Panc1 (cell line): ENCODE measurements around the gene PSD4. TPM values are rescaled to one million over a fixed set of nuclear protein-coding genes. Genes with fewer than 3 reads are reported as not detected.

ENCODE experiments used
- ATAC-seq: fragments of 200-7000 bp; cut with Tn5 transposase; 2 replicates; pipeline ENCODE4 v1.9.1; 2020; ENCODE audit warnings: mild to moderate bottlenecking, moderate library complexity
- BruUV-seq: library from RNA; stranded (reverse); fragments of 400-500 nt; replicated peaks from 2 replicates; lab custom pipeline; 2021; lab: Mats Ljungman, UMichigan
- CTCF ChIA-PET: fragments of 300-600 bp; sonication (Branson Sonifier 250); formaldehyde crosslinking; loops from one replicate; lab custom pipeline; 2022; ENCODE audit warnings: antibody characterized with exemption; lab: Charles Lee
- POLR2A ChIA-PET: fragments of 300-600 bp; sonication (Branson Sonifier 250); formaldehyde crosslinking; loops from one replicate; lab custom pipeline; 2022; ENCODE audit warnings: antibody characterized with exemption; lab: Charles Lee
- DNase-seq: peaks from one replicate; pipeline ENCODE4 v3.0.0-alpha.2; 2010; ENCODE audit warnings: low read depth, low spot score
- H3K27ac ChIP-seq: 2 replicates; pipeline ENCODE4 v1.5.1; 2011; ENCODE audit warnings: mild to moderate bottlenecking, low read length, inconsistent platforms
- H3K27me3 ChIP-seq: fragments of 200-500 bp; sonication (Bioruptor generic); 2 replicates; pipeline ENCODE4 v1.6.0; 2014; ENCODE audit warnings: low read length, inconsistent platforms; ENCODE audit not compliant: control insufficient read depth, insufficient read depth
- H3K36me3 ChIP-seq: fragments of 200-500 bp; sonication (Bioruptor generic); 2 replicates; pipeline ENCODE4 v1.5.1; 2014; ENCODE audit warnings: inconsistent platforms, mild to moderate bottlenecking, low read length, moderate library complexity; ENCODE audit not compliant: control insufficient read depth, insufficient read depth
- H3K4me1 ChIP-seq: 2 replicates; pipeline ENCODE4 v1.5.1; 2011; ENCODE audit warnings: inconsistent platforms, mild to moderate bottlenecking, low read length, moderate library complexity; ENCODE audit not compliant: control insufficient read depth, insufficient read depth
- H3K4me3 ChIP-seq, 2 experiments: 2 replicates each; pipeline ENCODE4 v1.5.1; 2011 to 2012; ENCODE audit warnings: low read depth in 2 of 2, low read length in 2 of 2, mild to moderate bottlenecking in 2 of 2, inconsistent platforms in 1 of 2, moderate library complexity in 1 of 2
- H3K9me3 ChIP-seq: fragments of 200-500 bp; sonication (Bioruptor generic); 2 replicates; pipeline ENCODE4 v1.5.1; 2014; ENCODE audit warnings: low read depth, mild to moderate bottlenecking, inconsistent platforms, low read length, moderate library complexity; ENCODE audit not compliant: control insufficient read depth, insufficient read depth
- POLR2AphosphoS5 ChIP-seq: IDR thresholded peaks from 2 replicates; pipeline ENCODE4 v1.6.1; 2012; ENCODE audit warnings: mild to moderate bottlenecking, low read depth, low read length, moderate library complexity
- SIN3A ChIP-seq: IDR thresholded peaks from 2 replicates; pipeline ENCODE4 v1.6.1; 2012; ENCODE audit warnings: low read depth, mild to moderate bottlenecking, low read length, moderate library complexity, borderline replicate concordance; ENCODE audit not compliant: insufficient read depth
- in situ Hi-C: cut with HindIII; loops from 2 replicates; pipeline ENCODE4 v1.10.0; 2016; ENCODE audit warnings: low sequenced_read_pairs, low pct_unique_long_range_greater_than_20kb
- intact Hi-C: fragments of 100-400 bp; cut with micrococcal nuclease; formaldehyde crosslinking; loops from one replicate; pipeline ENCODE4 v1.10.0; 2022; ENCODE audit not compliant: unreplicated experiment
- total RNA-seq: library from RNA; stranded (reverse); gene quantifications from one replicate; pipeline ENCODE4 v1.2.1, GENCODE V29; 2021; ENCODE audit not compliant: unreplicated experiment
- TF ChIP-seq, protein P1 (sequence below), 2 experiments: IDR thresholded peaks; 2 replicates each; pipeline ENCODE4 v1.6.1; 2011 to 2012; ENCODE audit warnings: low read depth in 2 of 2, control low read depth in 1 of 2, low read length in 1 of 2, mild to moderate bottlenecking in 1 of 2, moderate library complexity in 1 of 2; ENCODE audit not compliant: insufficient read depth in 1 of 2
- TF ChIP-seq, protein P2 (sequence below): fragments of 450-650 bp; IDR thresholded peaks from 2 replicates; pipeline ENCODE4 v1.5.1; 2017; ENCODE audit warnings: mild to moderate bottlenecking

Gene PSD4
- total RNA-seq, 1 experiment from 2014 or later: 3.6 TPM

DNA sequence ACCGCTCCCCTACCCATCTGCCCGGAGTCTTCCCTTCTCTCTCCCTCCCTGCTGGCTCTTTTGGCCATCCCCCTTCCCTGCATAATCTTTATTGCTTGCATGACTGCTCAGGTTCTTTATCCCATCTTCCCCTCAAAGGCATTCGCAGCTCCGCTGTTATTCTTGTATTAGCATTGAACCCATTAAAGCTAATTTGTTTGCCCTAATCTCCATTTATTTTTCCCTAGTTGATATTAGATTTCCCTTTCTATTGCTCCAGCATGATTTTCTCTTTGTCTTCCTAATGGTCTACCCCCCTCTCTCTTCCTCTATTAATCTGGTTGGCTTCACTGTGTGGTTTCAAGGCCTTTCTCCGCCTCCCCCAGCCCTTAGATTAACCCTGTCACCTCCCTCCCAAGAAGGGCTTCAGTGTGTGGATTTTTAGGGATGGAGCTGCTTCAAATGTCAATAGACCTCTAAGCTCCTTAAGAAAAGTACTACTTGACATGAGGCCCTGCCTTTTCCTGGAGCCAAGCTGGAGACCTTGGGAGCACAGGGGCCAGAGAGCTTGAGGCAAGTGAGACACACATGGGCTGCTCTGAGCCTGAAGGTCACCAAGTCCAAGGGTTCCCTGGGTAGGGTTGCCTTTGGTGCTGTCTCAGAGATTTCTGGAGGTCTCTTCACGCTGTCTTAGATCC is 84.8 kb downstream of the PSD4 start:
- no TSS peak for BruUV-seq
- POLR2A ChIA-PET: no interaction called here
- Histone ChIP-seq H3K27ac (no peak overlapping the region), H3K27me3 (peaks cover 7% of the 10 kb centered on the region; the same call in 1 of the 2 replicates), H3K4me1 (no peaks in the 10 kb centered on the region), H3K9me3 (no peaks in the 10 kb centered on the region), H3K36me3 (no peaks in the 10 kb centered on the region), H3K4me3 (no peak overlapping the region)
- CTCF ChIA-PET: no interaction called here
- in situ Hi-C loops (no loop called here), intact Hi-C loops (no loop called here)
- no peak for TF ChIP-seq POLR2AphosphoS5
- TF ChIP-seq, protein P1, sequence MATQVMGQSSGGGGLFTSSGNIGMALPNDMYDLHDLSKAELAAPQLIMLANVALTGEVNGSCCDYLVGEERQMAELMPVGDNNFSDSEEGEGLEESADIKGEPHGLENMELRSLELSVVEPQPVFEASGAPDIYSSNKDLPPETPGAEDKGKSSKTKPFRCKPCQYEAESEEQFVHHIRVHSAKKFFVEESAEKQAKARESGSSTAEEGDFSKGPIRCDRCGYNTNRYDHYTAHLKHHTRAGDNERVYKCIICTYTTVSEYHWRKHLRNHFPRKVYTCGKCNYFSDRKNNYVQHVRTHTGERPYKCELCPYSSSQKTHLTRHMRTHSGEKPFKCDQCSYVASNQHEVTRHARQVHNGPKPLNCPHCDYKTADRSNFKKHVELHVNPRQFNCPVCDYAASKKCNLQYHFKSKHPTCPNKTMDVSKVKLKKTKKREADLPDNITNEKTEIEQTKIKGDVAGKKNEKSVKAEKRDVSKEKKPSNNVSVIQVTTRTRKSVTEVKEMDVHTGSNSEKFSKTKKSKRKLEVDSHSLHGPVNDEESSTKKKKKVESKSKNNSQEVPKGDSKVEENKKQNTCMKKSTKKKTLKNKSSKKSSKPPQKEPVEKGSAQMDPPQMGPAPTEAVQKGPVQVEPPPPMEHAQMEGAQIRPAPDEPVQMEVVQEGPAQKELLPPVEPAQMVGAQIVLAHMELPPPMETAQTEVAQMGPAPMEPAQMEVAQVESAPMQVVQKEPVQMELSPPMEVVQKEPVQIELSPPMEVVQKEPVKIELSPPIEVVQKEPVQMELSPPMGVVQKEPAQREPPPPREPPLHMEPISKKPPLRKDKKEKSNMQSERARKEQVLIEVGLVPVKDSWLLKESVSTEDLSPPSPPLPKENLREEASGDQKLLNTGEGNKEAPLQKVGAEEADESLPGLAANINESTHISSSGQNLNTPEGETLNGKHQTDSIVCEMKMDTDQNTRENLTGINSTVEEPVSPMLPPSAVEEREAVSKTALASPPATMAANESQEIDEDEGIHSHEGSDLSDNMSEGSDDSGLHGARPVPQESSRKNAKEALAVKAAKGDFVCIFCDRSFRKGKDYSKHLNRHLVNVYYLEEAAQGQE (IDR thresholded peaks at IDR 0.05; ENCODE audit: insufficient read depth in 1 of 2, low read depth in 2 of 2, low read length in 1 of 2): no peak
- TF ChIP-seq, protein P2, sequence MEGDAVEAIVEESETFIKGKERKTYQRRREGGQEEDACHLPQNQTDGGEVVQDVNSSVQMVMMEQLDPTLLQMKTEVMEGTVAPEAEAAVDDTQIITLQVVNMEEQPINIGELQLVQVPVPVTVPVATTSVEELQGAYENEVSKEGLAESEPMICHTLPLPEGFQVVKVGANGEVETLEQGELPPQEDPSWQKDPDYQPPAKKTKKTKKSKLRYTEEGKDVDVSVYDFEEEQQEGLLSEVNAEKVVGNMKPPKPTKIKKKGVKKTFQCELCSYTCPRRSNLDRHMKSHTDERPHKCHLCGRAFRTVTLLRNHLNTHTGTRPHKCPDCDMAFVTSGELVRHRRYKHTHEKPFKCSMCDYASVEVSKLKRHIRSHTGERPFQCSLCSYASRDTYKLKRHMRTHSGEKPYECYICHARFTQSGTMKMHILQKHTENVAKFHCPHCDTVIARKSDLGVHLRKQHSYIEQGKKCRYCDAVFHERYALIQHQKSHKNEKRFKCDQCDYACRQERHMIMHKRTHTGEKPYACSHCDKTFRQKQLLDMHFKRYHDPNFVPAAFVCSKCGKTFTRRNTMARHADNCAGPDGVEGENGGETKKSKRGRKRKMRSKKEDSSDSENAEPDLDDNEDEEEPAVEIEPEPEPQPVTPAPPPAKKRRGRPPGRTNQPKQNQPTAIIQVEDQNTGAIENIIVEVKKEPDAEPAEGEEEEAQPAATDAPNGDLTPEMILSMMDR: no peak
- no peak for TF ChIP-seq SIN3A
- DNase-seq (no peak), ATAC-seq (no peak)

Other genes starting within 250 kb of the PSD4 start
- gene IL36G, start 196.0 kb upstream of the PSD4 start, total RNA-seq: not detected
- gene IL36A, start 168.5 kb upstream of the PSD4 start, total RNA-seq: not detected
- not detected for gene IL36B, start 121.1 kb upstream of the PSD4 start, total RNA-seq
- not detected for gene IL36RN, start 114.8 kb upstream of the PSD4 start, total RNA-seq
- gene IL1F10, start 106.0 kb upstream of the PSD4 start, total RNA-seq: not detected
- not detected for gene IL1RN, start 46.4 kb upstream of the PSD4 start, total RNA-seq
- gene PAX8, start 105.0 kb downstream of the PSD4 start, total RNA-seq: 0.15 TPM